ENCODE data around the gene TLE2.

DNA sequence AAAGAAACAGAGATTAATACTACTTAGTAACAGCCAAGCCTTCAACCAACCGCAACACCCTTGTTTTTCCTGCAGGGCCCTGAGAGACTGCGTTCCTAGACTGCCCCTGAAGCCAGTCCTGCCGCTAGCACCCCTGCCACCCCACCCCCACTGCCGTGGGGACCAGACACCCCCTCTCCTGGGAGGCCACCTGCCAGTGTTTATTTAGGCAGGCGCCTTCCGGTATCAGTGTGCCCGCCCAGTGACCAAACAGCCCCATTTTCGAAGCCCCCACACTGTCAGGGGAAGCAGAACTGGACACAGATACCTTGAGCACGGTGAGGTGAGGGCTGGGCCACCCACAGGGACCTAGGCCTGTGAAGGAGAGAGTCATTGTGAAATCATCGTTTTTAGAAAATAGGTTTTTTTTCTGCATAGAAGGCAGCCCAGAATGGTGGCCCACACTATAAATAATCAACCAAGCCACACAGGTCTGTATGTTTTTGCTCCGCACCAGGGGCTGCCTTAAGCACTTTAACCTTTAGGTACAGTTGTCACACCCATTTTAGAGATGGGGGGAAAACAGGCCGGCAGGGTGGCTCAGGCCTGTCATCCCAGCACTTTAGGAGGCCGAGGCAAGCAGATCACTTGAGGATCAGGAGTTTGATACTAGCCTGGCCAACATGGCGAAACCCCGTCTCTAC lies 36.7 kb upstream of the TLE2 start:
- TF ChIP-seq, protein P1, sequence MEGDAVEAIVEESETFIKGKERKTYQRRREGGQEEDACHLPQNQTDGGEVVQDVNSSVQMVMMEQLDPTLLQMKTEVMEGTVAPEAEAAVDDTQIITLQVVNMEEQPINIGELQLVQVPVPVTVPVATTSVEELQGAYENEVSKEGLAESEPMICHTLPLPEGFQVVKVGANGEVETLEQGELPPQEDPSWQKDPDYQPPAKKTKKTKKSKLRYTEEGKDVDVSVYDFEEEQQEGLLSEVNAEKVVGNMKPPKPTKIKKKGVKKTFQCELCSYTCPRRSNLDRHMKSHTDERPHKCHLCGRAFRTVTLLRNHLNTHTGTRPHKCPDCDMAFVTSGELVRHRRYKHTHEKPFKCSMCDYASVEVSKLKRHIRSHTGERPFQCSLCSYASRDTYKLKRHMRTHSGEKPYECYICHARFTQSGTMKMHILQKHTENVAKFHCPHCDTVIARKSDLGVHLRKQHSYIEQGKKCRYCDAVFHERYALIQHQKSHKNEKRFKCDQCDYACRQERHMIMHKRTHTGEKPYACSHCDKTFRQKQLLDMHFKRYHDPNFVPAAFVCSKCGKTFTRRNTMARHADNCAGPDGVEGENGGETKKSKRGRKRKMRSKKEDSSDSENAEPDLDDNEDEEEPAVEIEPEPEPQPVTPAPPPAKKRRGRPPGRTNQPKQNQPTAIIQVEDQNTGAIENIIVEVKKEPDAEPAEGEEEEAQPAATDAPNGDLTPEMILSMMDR (conservative IDR thresholded peaks at IDR 0.05; ENCODE audit: low read length), result no peak
- TF ChIP-seq EZH2phosphoT487 (IDR thresholded peaks at IDR 0.05; ENCODE audit: borderline replicate concordance, low read depth, low read length), result no peak
